ENCODE data around the gene BAK1.
A peak's percentile ranks its signal among the peaks of the same experiment; 100 is the strongest.

Gene BAK1

GRCh38 chr6:33579828-33580714, at the start of gene BAK1:
BAK1 (minus strand) TSS chr6:33580276; CDS start chr6:33577604, 2,672 bp downstream.
- DNase-seq: peak; percentile 85

GRCh38 chr6:33628401-33628964, 48.4 kb upstream of the BAK1 start:
- peak; percentile 82 for DNase-seq

- DNase-seq: no peak
Measured at GRCh38 chr6:33627876-33628275, 47.8 kb upstream of the BAK1 start.

- DNase-seq: no peak
Measured at GRCh38 chr6:33624856-33625255, 44.8 kb upstream of the BAK1 start.

GRCh38 chr6:33623895-33624381, 43.9 kb upstream of the BAK1 start:
- no peak for DNase-seq

GRCh38 chr6:33622456-33623431, 42.7 kb upstream of the BAK1 start:
- DNase-seq: peak; percentile 21

GRCh38 chr6:33621711-33622388, 41.8 kb upstream of the BAK1 start:
- DNase-seq: peak; percentile 73

- DNase-seq: peak; percentile 63
Measured at GRCh38 chr6:33620856-33621710, 41.0 kb upstream of the BAK1 start, which contains the start of gene ITPR3. ITPR3 (plus strand) TSS chr6:33621322; CDS start chr6:33621603, 281 bp downstream.

- peak; percentile 43 for DNase-seq
Measured at GRCh38 chr6:33620158-33620855, 40.2 kb upstream of the BAK1 start.

- no peak for DNase-seq
Measured at GRCh38 chr6:33619166-33619840, 39.2 kb upstream of the BAK1 start.

GRCh38 chr6:33616913-33617312, 36.8 kb upstream of the BAK1 start:
- no peak for DNase-seq

GRCh38 chr6:33616113-33616512, 36.0 kb upstream of the BAK1 start:
- DNase-seq: no peak

GRCh38 chr6:33613795-33614168, 33.7 kb upstream of the BAK1 start:
- DNase-seq: no peak

GRCh38 chr6:33613146-33613794, 33.2 kb upstream of the BAK1 start:
- no peak for DNase-seq

- no peak for DNase-seq
Measured at GRCh38 chr6:33610779-33611732, 31.0 kb upstream of the BAK1 start.

GRCh38 chr6:33610067-33610466, 30.0 kb upstream of the BAK1 start:
- no peak for DNase-seq

GRCh38 chr6:33609528-33609927, 29.5 kb upstream of the BAK1 start:
- DNase-seq: no peak

GRCh38 chr6:33609019-33609418, 28.9 kb upstream of the BAK1 start:
- no peak for DNase-seq

All from DMS79 treated with DMSO at 0.1 percent for 48 hours (cell line).